Left lung (tissue), 10 donors: ENCODE measurements around the gene STXBP1. TPM values are rescaled to one million over a fixed set of nuclear protein-coding genes. Genes with fewer than 3 reads are reported as not detected.
A peak's percentile ranks its signal among the peaks of the same experiment; 100 is the strongest.

Source experiments
- ATAC-seq: fragments of 200-7000 bp; cut with Tn5 transposase; one replicate; pipeline ENCODE4 v1.9.1; 2020; ENCODE audit warnings: moderate library complexity
- DNase-seq, 4 donors: peaks; one replicate each; pipeline ENCODE4 v3.0.0-alpha.2; 2013 to 2020
- H3K27ac ChIP-seq, 2 donors: fragments of 200-600 bp; sonication (generic) in 1 of 2; one replicate each; pipeline versions ENCODE4 v1.5.0 to v1.8.0; 2020 to 2021
- H3K27me3 ChIP-seq, 2 donors: fragments of 200-600 bp; sonication (generic) in 1 of 2; one replicate each; pipeline versions ENCODE4 v1.5.0 to v1.8.0; 2020 to 2021
- H3K36me3 ChIP-seq, 2 donors: fragments of 200-600 bp; sonication (generic) in 1 of 2; one replicate each; pipeline versions ENCODE4 v1.5.0 to v1.8.0; 2020 to 2021
- H3K4me1 ChIP-seq, 2 donors: fragments of 200-600 bp; one replicate each; pipeline ENCODE4 v1.8.0; 2021
- H3K4me3 ChIP-seq, 2 donors: fragments of 200-600 bp; sonication (generic) in 1 of 2; one replicate each; pipeline versions ENCODE4 v1.5.0 to v1.8.0; 2020 to 2021; ENCODE audit warnings: mild to moderate bottlenecking in 1 of 2
- H3K9me3 ChIP-seq, 2 donors: fragments of 200-600 bp; sonication (generic) in 1 of 2; one replicate each; pipeline versions ENCODE4 v1.5.0 to v1.8.0; 2020 to 2021
- CTCF ChIP-seq, 2 donors: fragments of 200-600 bp; sonication (generic) in 1 of 2; IDR thresholded peaks; one replicate each; pipeline versions ENCODE4 v1.5.0 to v1.8.0; 2021; ENCODE audit warnings: antibody characterized with exemption in 2 of 2
- intact Hi-C, 2 donors: fragments of 100-400 bp; cut with DNase I; formaldehyde crosslinking; loops; one replicate each; pipeline versions ENCODE4 v1.11.2 to v1.14.2; 2022
- polyA plus RNA-seq, 6 donors: library from polyadenylated mRNA; unstranded; fragments of 120-200 nt; gene quantifications; one replicate each; pipeline ENCODE4 v1.2.1, GENCODE V29; 2013; ENCODE audit not compliant: insufficient read length in 6 of 6
- total RNA-seq, 2 donors: library from RNA; stranded (reverse); fragmentation: NEBNext Ultra II Directional; extraction: Animal tissue kit (Norgen Biotek cat#: 25700); gene quantifications; one replicate each; pipeline ENCODE4 v1.2.1, GENCODE V29; 2021
- donor health status: DM: no; HTN: yes; CAD: no.
- donor health status: DM: no; HTN: no; CAD: no.

Gene STXBP1
- total and polyA plus RNA-seq, 8 donors = 40.7 to 76.7 (median 48.8) TPM

GRCh38 chr9:127698386-127698785 lies 86.3 kb downstream of the STXBP1 start:
- intact Hi-C loops = no loop called here
- no peaks in the 10 kb centered on the region for H3K27me3 ChIP-seq
- no peaks in the 10 kb centered on the region for H3K9me3 ChIP-seq
- DNase-seq = no peak
- H3K27ac ChIP-seq = peak overlapping the region in 1 of 2 donors; percentile 91
- H3K4me1 ChIP-seq = peaks cover 0 to 6% of the 10 kb centered on the region in 2 donors
- H3K36me3 ChIP-seq = no peaks in the 10 kb centered on the region
- no peak overlapping the region for H3K4me3 ChIP-seq
- TF ChIP-seq CTCF (IDR thresholded peaks at IDR 0.05) = no peak
- no peak for ATAC-seq

- intact Hi-C loops = no loop called here
- ATAC-seq (peak; percentile 99), DNase-seq (peak; percentile 91 to 97 (median 97))
- peaks cover 0 to 6% of the 10 kb centered on the region in 2 donors for H3K4me1 ChIP-seq
- H3K27ac ChIP-seq = peak overlapping the region; percentile 88 to 91
- no peaks in the 10 kb centered on the region for H3K27me3 ChIP-seq
- TF ChIP-seq CTCF (IDR thresholded peaks at IDR 0.05) = peak in 1 of 2 donors; percentile 22
- no peaks in the 10 kb centered on the region for H3K36me3 ChIP-seq
- H3K9me3 ChIP-seq = no peaks in the 10 kb centered on the region
- peak overlapping the region; percentile 7 to 27 for H3K4me3 ChIP-seq
Observed at GRCh38 chr9:127698985-127699670, 87.1 kb downstream of the STXBP1 start.

DNA sequence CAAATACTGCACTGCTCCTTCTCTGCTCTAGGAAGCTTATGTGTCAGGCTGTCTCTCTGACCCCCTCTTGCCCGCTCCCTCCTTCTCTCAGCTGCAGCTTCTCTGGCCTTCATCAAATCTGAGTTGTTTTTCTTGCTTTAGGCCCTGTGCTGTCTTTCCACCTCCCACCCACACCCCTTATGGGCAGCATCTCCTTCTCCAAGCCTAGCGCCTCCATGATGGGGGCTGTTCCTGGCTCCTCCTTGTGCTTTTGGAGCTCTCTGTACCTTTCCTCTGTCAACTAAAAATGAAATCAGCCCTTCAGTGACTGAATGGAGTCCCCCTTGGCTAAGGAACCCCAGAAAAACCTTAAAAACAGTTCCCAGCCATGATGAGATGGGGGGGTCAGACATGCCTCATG lies 88.1 kb downstream of the STXBP1 start:
- no peak for TF ChIP-seq CTCF (IDR thresholded peaks at IDR 0.05)
- Histone ChIP-seq H3K4me3 (no peak overlapping the region), H3K9me3 (no peaks in the 10 kb centered on the region), H3K27ac (peak overlapping the region in 1 of 2 donors; percentile 91), H3K27me3 (no peaks in the 10 kb centered on the region), H3K4me1 (peaks cover 0 to 6% of the 10 kb centered on the region in 2 donors), H3K36me3 (no peaks in the 10 kb centered on the region)
- ATAC-seq (no peak), DNase-seq (no peak)
- intact Hi-C loops = no loop called here

- no peak overlapping the region for H3K4me3 ChIP-seq
- intact Hi-C loops = no loop called here
- no peak overlapping the region for H3K27ac ChIP-seq
- H3K36me3 ChIP-seq = no peaks in the 10 kb centered on the region
- DNase-seq = no peak
- no peak for TF ChIP-seq CTCF (IDR thresholded peaks at IDR 0.05)
- ATAC-seq = no peak
- H3K9me3 ChIP-seq = no peaks in the 10 kb centered on the region
- peaks cover 0 to 6% of the 10 kb centered on the region in 2 donors for H3K4me1 ChIP-seq
- H3K27me3 ChIP-seq = no peaks in the 10 kb centered on the region
Observed at GRCh38 chr9:127700594-127701255, 88.6 kb downstream of the STXBP1 start.

DNA sequence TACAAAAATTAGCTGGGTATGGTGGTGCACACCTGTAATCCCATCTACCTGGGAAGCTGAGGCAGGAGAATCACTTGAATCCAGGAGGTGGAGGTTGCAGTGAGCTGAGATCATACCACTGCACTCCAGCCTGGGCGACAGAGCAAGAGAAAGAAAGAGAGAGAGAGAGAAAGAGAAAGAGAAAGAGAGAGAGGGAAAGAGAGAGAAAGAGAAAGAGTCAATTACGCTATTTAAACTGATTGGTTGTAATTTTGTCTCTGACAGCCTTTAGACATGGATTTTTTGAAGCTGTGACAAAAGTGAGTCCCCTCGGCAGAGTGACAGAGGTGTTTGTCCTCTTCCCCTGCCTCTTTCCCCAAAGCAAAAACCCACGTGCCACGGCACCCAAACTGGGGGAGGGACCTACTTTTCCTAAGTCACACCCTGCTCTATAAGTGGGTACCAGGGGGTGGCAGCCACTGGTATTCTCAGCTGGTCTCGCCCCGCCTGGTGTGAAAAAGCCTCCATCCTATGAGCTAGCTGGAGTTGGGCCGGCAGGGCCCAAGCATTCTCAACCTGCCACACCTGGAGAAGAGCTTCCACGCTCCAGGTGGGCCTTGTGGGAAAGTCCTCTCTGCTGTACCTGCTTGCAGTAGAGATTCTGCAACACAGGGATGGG lies 91.3 kb downstream of the STXBP1 start:
- ATAC-seq (no peak), DNase-seq (no peak)
- H3K27ac ChIP-seq = no peak overlapping the region
- H3K4me1 ChIP-seq = peaks cover 0 to 6% of the 10 kb centered on the region in 2 donors
- no peak for TF ChIP-seq CTCF (IDR thresholded peaks at IDR 0.05)
- H3K4me3 ChIP-seq = no peak overlapping the region
- intact Hi-C loops = no loop called here
- H3K27me3 ChIP-seq = no peaks in the 10 kb centered on the region
- H3K9me3 ChIP-seq = no peaks in the 10 kb centered on the region
- no peaks in the 10 kb centered on the region for H3K36me3 ChIP-seq
